AG04449 (cell line): ENCODE results near the gene RHOG.

Experiments
- CTCF ChIA-PET: fragments of 350-600 bp; formaldehyde crosslinking; extraction: SDS; loops from one replicate; lab custom pipeline; 2021; ENCODE audit warnings: antibody characterized with exemption; lab: Yijun Ruan, JAX
- POLR2A ChIA-PET: fragments of 400-600, 350-600 bp; formaldehyde crosslinking; extraction: SDS; loops from one replicate; lab custom pipeline; 2020; ENCODE audit warnings: antibody characterized with exemption, inconsistent platforms; lab: Yijun Ruan, JAX
- DNase-seq: peaks from one replicate; pipeline ENCODE4 v3.0.0-alpha.2; 2010; ENCODE audit warnings: low read depth, low spot score
- H3K4me3 ChIP-seq: 2 replicates; pipeline ENCODE4 v1.5.1; 2011; ENCODE audit warnings: low read depth, mild to moderate bottlenecking, control low read depth, low read length
- TF ChIP-seq, protein P1 (sequence below): IDR thresholded peaks from one replicate; pipeline ENCODE4 v1.5.1; 2011; ENCODE audit warnings: mild to moderate bottlenecking, moderate library complexity, low read length, control low read depth, inconsistent platforms; ENCODE audit not compliant: insufficient read depth; ENCODE audit errors: missing control alignments

The RHOG gene

DNA sequence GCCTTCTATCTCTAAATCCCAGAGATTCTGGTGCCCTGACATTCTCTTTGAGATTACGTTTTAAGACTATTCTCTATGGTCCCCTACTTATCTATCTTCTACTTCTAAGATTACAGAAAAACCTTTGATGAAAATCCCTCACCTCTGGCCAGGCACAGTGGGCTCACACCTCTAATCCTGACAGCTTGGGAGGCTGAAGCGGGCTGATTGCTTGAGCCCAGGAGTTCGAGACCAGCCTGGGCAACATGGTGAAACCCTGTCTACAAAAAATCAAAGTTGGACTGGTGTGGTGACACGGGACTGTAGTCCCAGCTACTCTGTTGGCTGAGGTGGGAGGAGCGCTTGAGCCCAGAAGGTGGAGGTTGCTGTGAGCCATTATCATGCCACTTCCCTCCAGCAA lies 57.8 kb downstream of the RHOG start:
- DNase-seq = no peak
- TF ChIP-seq, protein P1, sequence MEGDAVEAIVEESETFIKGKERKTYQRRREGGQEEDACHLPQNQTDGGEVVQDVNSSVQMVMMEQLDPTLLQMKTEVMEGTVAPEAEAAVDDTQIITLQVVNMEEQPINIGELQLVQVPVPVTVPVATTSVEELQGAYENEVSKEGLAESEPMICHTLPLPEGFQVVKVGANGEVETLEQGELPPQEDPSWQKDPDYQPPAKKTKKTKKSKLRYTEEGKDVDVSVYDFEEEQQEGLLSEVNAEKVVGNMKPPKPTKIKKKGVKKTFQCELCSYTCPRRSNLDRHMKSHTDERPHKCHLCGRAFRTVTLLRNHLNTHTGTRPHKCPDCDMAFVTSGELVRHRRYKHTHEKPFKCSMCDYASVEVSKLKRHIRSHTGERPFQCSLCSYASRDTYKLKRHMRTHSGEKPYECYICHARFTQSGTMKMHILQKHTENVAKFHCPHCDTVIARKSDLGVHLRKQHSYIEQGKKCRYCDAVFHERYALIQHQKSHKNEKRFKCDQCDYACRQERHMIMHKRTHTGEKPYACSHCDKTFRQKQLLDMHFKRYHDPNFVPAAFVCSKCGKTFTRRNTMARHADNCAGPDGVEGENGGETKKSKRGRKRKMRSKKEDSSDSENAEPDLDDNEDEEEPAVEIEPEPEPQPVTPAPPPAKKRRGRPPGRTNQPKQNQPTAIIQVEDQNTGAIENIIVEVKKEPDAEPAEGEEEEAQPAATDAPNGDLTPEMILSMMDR = no peak
- POLR2A ChIA-PET = no interaction called here
- CTCF ChIA-PET = interaction anchor here (3.7 to 4.6 kb wide), 2 partner anchors 24 to 291 kb away, joined by 15 to 16 read pairs; partner anchors contain the start of gene PGAP2
- H3K4me3 ChIP-seq = no peak overlapping the region

DNA sequence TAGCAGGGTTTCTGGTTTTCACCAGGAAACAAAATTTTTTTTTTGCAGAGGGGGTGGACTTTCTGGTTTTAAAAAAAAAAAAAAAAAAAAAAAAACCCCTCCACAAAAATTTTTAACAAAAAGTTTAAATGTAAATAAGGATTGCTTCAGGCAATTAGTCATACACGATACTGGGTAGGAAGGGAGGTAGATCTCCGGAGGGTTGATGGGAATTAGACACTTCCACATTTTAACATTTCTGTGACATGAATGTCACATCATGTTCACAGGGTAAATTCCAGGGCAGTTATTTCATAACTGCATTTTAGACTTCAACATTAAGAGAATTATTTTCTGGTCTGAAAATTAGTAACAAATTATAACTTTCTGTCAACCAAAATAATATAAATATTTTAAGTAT lies 59.3 kb downstream of the RHOG start:
- TF ChIP-seq, protein P1 = no peak
- ChIA-PET POLR2A (no interaction called here), CTCF (interaction anchor here (0.9 to 3.7 kb wide), 5 partner anchors 8 to 292 kb away, joined by 3 to 16 read pairs (median 4); no protein-coding TSS in a partner anchor)
- no peak overlapping the region for H3K4me3 ChIP-seq
- no peak for DNase-seq
